Measurements from ENCODE around the gene MAVS.
"Not testable (repeated sequence)": the region's sequence is repeated elsewhere in the genome, so short reads cannot be mapped to it uniquely, and the experiment has no call there.

Gene MAVS

GRCh38 chr20:3865152-3865886 lies 18.7 kb downstream of the MAVS start:
- Mint-ChIP-seq H3K27me3 (no peaks in the 10 kb centered on the region), H3K27ac (ENCODE audit: low read depth) (no peak overlapping the region), H3K4me3 (no peak overlapping the region), H3K9me3 (no peaks in the 10 kb centered on the region), H3K36me3 (ENCODE audit: insufficient read depth) (peaks cover 33% of the 10 kb centered on the region), H3K4me1 (no peaks in the 10 kb centered on the region)
- no peak for DNase-seq (ENCODE audit: low spot score in 2 of 2)
- ATAC-seq (replicated peaks; ENCODE audit: extremely low read depth, poor library complexity, severe bottlenecking) = no peak

GRCh38 chr20:3865887-3866407 lies 19.3 kb downstream of the MAVS start:
- DNase-seq (ENCODE audit: low spot score in 2 of 2) = no peak
- Mint-ChIP-seq H3K4me1 (no peaks in the 10 kb centered on the region), H3K4me3 (no peak overlapping the region), H3K9me3 (no peaks in the 10 kb centered on the region), H3K27ac (ENCODE audit: low read depth) (no peak overlapping the region), H3K27me3 (no peaks in the 10 kb centered on the region), H3K36me3 (ENCODE audit: insufficient read depth) (peaks cover 31% of the 10 kb centered on the region)
- no peak for ATAC-seq (replicated peaks; ENCODE audit: extremely low read depth, poor library complexity, severe bottlenecking)

DNA sequence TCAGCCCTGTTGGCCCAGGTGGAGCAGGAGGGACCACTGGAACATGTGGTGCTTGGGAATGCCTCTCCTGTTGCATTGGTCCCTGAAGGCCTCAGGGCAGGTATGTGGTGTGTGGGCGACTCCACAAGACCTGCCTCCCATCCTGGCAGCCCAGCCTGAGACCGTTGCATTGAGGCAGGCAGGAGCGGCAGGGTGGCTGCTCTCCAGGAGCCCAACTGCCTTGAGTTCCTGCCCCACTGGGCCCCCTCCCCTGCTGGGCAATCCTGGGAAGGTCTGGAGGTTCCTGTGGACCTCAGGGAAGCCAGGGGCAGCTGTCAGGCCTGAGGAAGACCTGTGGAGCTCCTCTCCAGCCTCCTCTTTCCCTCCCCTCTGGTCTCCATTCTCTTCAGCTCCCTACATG lies 19.8 kb downstream of the MAVS start:
- ATAC-seq (replicated peaks; ENCODE audit: extremely low read depth, poor library complexity, severe bottlenecking) (no peak), DNase-seq (ENCODE audit: low spot score in 2 of 2) (no peak)
- no peaks in the 10 kb centered on the region for H3K4me1 Mint-ChIP-seq
- H3K36me3 Mint-ChIP-seq (ENCODE audit: insufficient read depth) = peaks cover 27% of the 10 kb centered on the region
- H3K27me3 Mint-ChIP-seq = no peaks in the 10 kb centered on the region
- no peak overlapping the region for H3K4me3 Mint-ChIP-seq
- no peak overlapping the region for H3K27ac Mint-ChIP-seq (ENCODE audit: low read depth)
- no peaks in the 10 kb centered on the region for H3K9me3 Mint-ChIP-seq

GRCh38 chr20:3867802-3868201 lies 21.2 kb downstream of the MAVS start:
- no peaks in the 10 kb centered on the region for H3K27me3 Mint-ChIP-seq
- peaks cover 21% of the 10 kb centered on the region for H3K36me3 Mint-ChIP-seq (ENCODE audit: insufficient read depth)
- no peaks in the 10 kb centered on the region for H3K9me3 Mint-ChIP-seq
- no peak overlapping the region for H3K27ac Mint-ChIP-seq (ENCODE audit: low read depth)
- ATAC-seq (replicated peaks; ENCODE audit: extremely low read depth, poor library complexity, severe bottlenecking) = no peak
- no peak for DNase-seq (ENCODE audit: low spot score in 2 of 2)
- peaks cover 6% of the 10 kb centered on the region for H3K4me1 Mint-ChIP-seq
- H3K4me3 Mint-ChIP-seq = no peak overlapping the region

- no peaks in the 10 kb centered on the region for H3K27me3 Mint-ChIP-seq
- H3K36me3 Mint-ChIP-seq (ENCODE audit: insufficient read depth) = peaks cover 12% of the 10 kb centered on the region
- DNase-seq (ENCODE audit: low spot score in 2 of 2) (no peak), ATAC-seq (replicated peaks; ENCODE audit: extremely low read depth, poor library complexity, severe bottlenecking) (no peak)
- H3K4me3 Mint-ChIP-seq = no peak overlapping the region
- no peaks in the 10 kb centered on the region for H3K9me3 Mint-ChIP-seq
- H3K27ac Mint-ChIP-seq (ENCODE audit: low read depth) = no peak overlapping the region
- peaks cover 19% of the 10 kb centered on the region for H3K4me1 Mint-ChIP-seq
Observed at GRCh38 chr20:3869839-3870634, 23.4 kb downstream of the MAVS start.

GRCh38 chr20:3871550-3872265 lies 25.1 kb downstream of the MAVS start:
- Mint-ChIP-seq H3K4me1 (peaks cover 25% of the 10 kb centered on the region), H3K27ac (ENCODE audit: low read depth) (no peak overlapping the region), H3K9me3 (no peaks in the 10 kb centered on the region), H3K27me3 (no peaks in the 10 kb centered on the region), H3K4me3 (no peak overlapping the region), H3K36me3 (ENCODE audit: insufficient read depth) (peaks cover 12% of the 10 kb centered on the region)
- no peak for ATAC-seq (replicated peaks; ENCODE audit: extremely low read depth, poor library complexity, severe bottlenecking)
- DNase-seq (ENCODE audit: low spot score in 2 of 2) = no peak

GRCh38 chr20:3873507-3873906 lies 26.9 kb downstream of the MAVS start:
- peaks cover 10% of the 10 kb centered on the region for H3K36me3 Mint-ChIP-seq (ENCODE audit: insufficient read depth)
- no peaks in the 10 kb centered on the region for H3K27me3 Mint-ChIP-seq
- peaks cover 29% of the 10 kb centered on the region for H3K4me1 Mint-ChIP-seq
- H3K4me3 Mint-ChIP-seq = no peak overlapping the region
- ATAC-seq (replicated peaks; ENCODE audit: extremely low read depth, poor library complexity, severe bottlenecking) (no peak), DNase-seq (ENCODE audit: low spot score in 2 of 2) (no peak)
- H3K9me3 Mint-ChIP-seq = no peaks in the 10 kb centered on the region
- no peak overlapping the region for H3K27ac Mint-ChIP-seq (ENCODE audit: low read depth)

DNA sequence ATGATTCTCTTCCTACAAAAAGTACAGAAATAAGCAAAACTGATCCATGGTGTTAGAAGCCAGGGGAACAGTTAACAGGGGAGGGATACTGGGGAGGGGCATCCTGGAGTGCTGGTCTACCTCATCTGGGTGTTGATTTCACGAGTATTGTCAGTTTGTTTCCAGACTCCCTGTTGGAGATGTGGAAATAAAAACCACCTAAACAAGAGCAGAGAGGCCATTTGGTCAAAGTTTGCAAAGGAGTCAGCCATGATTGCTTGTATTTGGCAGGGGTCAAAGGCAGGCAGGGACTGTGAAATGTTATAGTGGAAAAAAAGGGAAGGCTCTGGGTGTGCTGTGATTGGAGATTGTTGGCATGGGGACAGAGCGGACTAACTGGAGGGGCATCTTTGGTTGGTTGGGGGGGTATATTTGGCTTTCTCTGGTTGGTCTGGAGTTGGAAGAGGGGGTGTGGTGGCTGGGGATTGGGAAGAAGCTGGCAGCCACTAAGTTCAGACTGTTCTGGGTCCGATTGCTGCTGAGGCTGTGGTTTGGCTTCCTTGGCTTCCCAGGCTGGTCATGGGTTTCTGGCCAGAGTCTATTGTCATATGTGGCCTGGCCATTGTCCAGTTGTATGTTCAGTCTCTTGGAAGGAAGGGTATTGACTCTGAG lies 27.7 kb downstream of the MAVS start:
- no peak for DNase-seq (ENCODE audit: low spot score in 2 of 2)
- no peak for ATAC-seq (replicated peaks; ENCODE audit: extremely low read depth, poor library complexity, severe bottlenecking)
- Mint-ChIP-seq H3K36me3 (ENCODE audit: insufficient read depth) (peaks cover 8% of the 10 kb centered on the region), H3K27me3 (no peaks in the 10 kb centered on the region), H3K4me3 (no peak overlapping the region), H3K27ac (ENCODE audit: low read depth) (no peak overlapping the region), H3K4me1 (peaks cover 30% of the 10 kb centered on the region), H3K9me3 (no peaks in the 10 kb centered on the region)

DNA sequence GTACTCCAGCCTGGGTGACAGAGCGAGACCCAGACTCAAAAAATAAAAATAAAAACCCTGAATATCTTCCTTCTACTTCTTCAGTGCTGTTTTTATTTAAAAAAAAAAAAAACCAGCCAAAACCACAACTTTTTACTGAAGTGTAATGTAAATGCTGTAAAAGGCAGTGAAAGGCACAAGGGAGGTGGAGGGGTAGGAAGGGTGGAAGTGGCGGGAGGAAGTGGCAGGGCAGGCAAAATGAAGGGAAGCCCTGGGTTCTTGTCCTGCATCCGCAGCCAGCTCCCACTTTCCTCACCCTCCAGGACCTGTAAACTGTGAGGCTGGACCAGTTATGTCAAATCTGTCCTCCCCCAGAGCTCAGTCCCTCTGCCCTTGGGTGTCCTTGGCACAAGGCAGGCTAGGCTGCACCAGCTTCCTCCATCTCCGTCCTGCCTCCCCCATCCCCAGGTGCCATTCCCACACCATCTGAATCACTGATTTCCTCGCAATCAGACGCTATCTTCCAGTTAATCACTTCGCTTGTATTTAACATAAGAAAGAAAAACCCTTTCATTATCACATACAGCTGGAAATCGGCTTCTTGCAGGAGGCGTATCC lies 28.8 kb downstream of the MAVS start:
- Mint-ChIP-seq H3K9me3 (no peaks in the 10 kb centered on the region), H3K4me1 (peaks cover 30% of the 10 kb centered on the region), H3K4me3 (no peak overlapping the region), H3K36me3 (ENCODE audit: insufficient read depth) (peaks cover 8% of the 10 kb centered on the region), H3K27ac (ENCODE audit: low read depth) (peak overlapping the region; percentile 10), H3K27me3 (no peaks in the 10 kb centered on the region)
- no peak for ATAC-seq (replicated peaks; ENCODE audit: extremely low read depth, poor library complexity, severe bottlenecking)
- no peak for DNase-seq (ENCODE audit: low spot score in 2 of 2)

DNA sequence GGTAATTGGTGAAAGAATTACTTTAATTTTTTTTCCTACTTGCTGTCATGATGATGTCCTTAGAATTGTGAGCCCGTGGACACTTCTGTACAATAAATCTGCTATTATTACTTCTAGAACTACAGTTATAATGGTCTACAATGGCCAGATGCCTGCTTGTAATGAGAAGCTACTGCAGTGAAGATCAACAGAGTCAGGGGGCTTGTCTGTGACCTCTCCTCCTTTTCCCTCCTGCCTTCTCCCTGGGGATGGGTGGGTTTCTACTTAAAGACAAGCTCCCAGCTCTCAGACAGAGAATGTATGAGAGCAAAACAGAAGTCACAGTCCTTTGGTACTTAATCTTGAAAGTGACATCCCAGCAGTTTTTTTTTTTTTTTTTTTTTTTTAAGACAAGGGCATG lies 29.4 kb downstream of the MAVS start:
- H3K9me3 Mint-ChIP-seq = no peaks in the 10 kb centered on the region
- H3K36me3 Mint-ChIP-seq (ENCODE audit: insufficient read depth) = peaks cover 8% of the 10 kb centered on the region
- ATAC-seq (replicated peaks; ENCODE audit: extremely low read depth, poor library complexity, severe bottlenecking) (no peak), DNase-seq (ENCODE audit: low spot score in 2 of 2) (no peak)
- H3K4me3 Mint-ChIP-seq = no peak overlapping the region
- H3K27me3 Mint-ChIP-seq = no peaks in the 10 kb centered on the region
- H3K27ac Mint-ChIP-seq (ENCODE audit: low read depth) = peak overlapping the region; percentile 10
- peaks cover 30% of the 10 kb centered on the region for H3K4me1 Mint-ChIP-seq

DNA sequence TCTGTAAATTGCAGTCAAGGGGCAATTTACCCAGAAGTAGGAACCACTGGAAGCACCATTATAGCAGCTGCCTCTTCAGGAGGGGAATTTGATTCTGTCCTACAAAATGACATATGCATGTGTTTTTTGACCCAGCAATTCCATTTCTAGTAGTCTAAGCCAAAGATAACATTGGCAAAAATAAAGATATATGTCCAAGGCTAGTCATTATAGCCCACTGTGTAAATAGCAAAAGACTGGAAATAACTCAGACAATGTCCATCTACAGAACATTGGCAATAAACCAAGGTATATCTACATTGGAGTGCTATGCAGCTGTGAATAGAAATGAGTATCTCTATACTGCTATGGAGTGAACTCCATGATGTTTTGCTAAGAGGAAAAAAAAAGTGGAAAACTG lies 30.0 kb downstream of the MAVS start:
- Mint-ChIP-seq H3K36me3 (ENCODE audit: insufficient read depth) (peaks cover 8% of the 10 kb centered on the region), H3K27me3 (no peaks in the 10 kb centered on the region), H3K4me3 (no peak overlapping the region), H3K4me1 (peaks cover 30% of the 10 kb centered on the region), H3K27ac (ENCODE audit: low read depth) (no peak overlapping the region), H3K9me3 (no peaks in the 10 kb centered on the region)
- ATAC-seq (replicated peaks; ENCODE audit: extremely low read depth, poor library complexity, severe bottlenecking) (no peak), DNase-seq (ENCODE audit: low spot score in 2 of 2) (no peak)

DNA sequence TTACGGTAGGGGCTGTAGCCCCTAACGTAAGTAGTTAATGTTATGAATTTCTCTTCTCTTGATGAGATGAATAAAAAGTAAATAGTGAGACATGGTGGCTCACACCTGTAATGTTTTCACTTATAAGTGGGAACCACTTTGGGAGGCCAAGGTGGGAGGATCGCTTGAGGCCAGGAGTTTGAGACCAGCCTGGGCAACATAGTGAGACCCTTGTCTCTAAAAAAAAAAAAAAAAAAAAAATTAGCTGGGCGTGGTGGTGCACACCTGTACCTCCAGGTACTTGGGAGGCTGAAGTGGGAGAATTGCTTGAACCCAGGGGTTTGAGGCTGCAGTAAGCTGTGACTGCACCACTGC lies 32.3 kb downstream of the MAVS start:
- H3K4me1 Mint-ChIP-seq = peaks cover 17% of the 10 kb centered on the region
- H3K4me3 Mint-ChIP-seq; H3K36me3 Mint-ChIP-seq (ENCODE audit: insufficient read depth); ATAC-seq (replicated peaks; ENCODE audit: extremely low read depth, poor library complexity, severe bottlenecking); H3K27ac Mint-ChIP-seq (ENCODE audit: low read depth); DNase-seq (ENCODE audit: low spot score in 2 of 2); H3K27me3 Mint-ChIP-seq; H3K9me3 Mint-ChIP-seq: not testable (repeated sequence)

Measured in central memory CD8-positive, alpha-beta T cell (primary cell).